ENCODE results near the gene CHCHD6.

The CHCHD6 gene

GRCh38 chr3:126858401-126858800 is 154.4 kb downstream of the CHCHD6 start:
- no peak for DNase-seq (ENCODE audit: low read depth)
- no peak for TF ChIP-seq CTCF (IDR thresholded peaks at IDR 0.05; ENCODE audit: low read length, missing control alignments)
- no peak overlapping the region for H3K4me3 ChIP-seq (replicated peaks; ENCODE audit: low read depth, low read length)

GRCh38 chr3:126858887-126859286 is 154.8 kb downstream of the CHCHD6 start:
- peak; percentile 93 for DNase-seq (ENCODE audit: low read depth)
- no peak overlapping the region for H3K4me3 ChIP-seq (replicated peaks; ENCODE audit: low read depth, low read length)
- no peak for TF ChIP-seq CTCF (IDR thresholded peaks at IDR 0.05; ENCODE audit: low read length, missing control alignments)

- H3K4me3 ChIP-seq (replicated peaks; ENCODE audit: low read depth, low read length) = no peak overlapping the region
- DNase-seq (ENCODE audit: low read depth) = no peak
- TF ChIP-seq CTCF (IDR thresholded peaks at IDR 0.05; ENCODE audit: low read length, missing control alignments) = no peak
Measured at GRCh38 chr3:126859415-126860246, 155.6 kb downstream of the CHCHD6 start.

- no peak for DNase-seq (ENCODE audit: low read depth)
- H3K4me3 ChIP-seq (replicated peaks; ENCODE audit: low read depth, low read length) = no peak overlapping the region
- no peak for TF ChIP-seq CTCF (IDR thresholded peaks at IDR 0.05; ENCODE audit: low read length, missing control alignments)
Measured at GRCh38 chr3:126865736-126866135, 161.7 kb downstream of the CHCHD6 start.

GRCh38 chr3:126866175-126866759 is 162.2 kb downstream of the CHCHD6 start:
- TF ChIP-seq CTCF (IDR thresholded peaks at IDR 0.05; ENCODE audit: low read length, missing control alignments) = no peak
- DNase-seq (ENCODE audit: low read depth) = no peak
- no peak overlapping the region for H3K4me3 ChIP-seq (replicated peaks; ENCODE audit: low read depth, low read length)

- no peak overlapping the region for H3K4me3 ChIP-seq (replicated peaks; ENCODE audit: low read depth, low read length)
- no peak for DNase-seq (ENCODE audit: low read depth)
- TF ChIP-seq CTCF (IDR thresholded peaks at IDR 0.05; ENCODE audit: low read length, missing control alignments) = no peak
Measured at GRCh38 chr3:126867190-126867862, 163.3 kb downstream of the CHCHD6 start.
